ENCODE measurements around the gene RAB3C. TPM values are rescaled to one million over a fixed set of nuclear protein-coding genes. Genes with fewer than 3 reads are reported as not detected.
A peak's percentile ranks its signal among the peaks of the same experiment; 100 is the strongest.

The RAB3C gene
- total RNA-seq, 1 experiment from 2014 or later, result not detected

GRCh38 chr5:58797021-58797420 is 214.1 kb downstream of the RAB3C start:
- H3K4me1 Mint-ChIP-seq (ENCODE audit: insufficient read depth, unreplicated experiment), result no peaks in the 10 kb centered on the region
- no peaks in the 10 kb centered on the region for H3K9me3 Mint-ChIP-seq (ENCODE audit: unreplicated experiment)
- DNase-seq (ENCODE audit: unreplicated experiment), result no peak
- BruUV-seq (replicated peaks), result no TSS peak
- H3K4me3 Mint-ChIP-seq (ENCODE audit: unreplicated experiment), result no peak overlapping the region
- intact Hi-C loops (cut with micrococcal nuclease), result no loop called here
- H3K27me3 Mint-ChIP-seq (ENCODE audit: insufficient read depth, unreplicated experiment), result peaks cover 80% of the 10 kb centered on the region
- no peak overlapping the region for H3K27ac Mint-ChIP-seq (ENCODE audit: low read depth, unreplicated experiment)
- TF ChIP-seq, protein P1, sequence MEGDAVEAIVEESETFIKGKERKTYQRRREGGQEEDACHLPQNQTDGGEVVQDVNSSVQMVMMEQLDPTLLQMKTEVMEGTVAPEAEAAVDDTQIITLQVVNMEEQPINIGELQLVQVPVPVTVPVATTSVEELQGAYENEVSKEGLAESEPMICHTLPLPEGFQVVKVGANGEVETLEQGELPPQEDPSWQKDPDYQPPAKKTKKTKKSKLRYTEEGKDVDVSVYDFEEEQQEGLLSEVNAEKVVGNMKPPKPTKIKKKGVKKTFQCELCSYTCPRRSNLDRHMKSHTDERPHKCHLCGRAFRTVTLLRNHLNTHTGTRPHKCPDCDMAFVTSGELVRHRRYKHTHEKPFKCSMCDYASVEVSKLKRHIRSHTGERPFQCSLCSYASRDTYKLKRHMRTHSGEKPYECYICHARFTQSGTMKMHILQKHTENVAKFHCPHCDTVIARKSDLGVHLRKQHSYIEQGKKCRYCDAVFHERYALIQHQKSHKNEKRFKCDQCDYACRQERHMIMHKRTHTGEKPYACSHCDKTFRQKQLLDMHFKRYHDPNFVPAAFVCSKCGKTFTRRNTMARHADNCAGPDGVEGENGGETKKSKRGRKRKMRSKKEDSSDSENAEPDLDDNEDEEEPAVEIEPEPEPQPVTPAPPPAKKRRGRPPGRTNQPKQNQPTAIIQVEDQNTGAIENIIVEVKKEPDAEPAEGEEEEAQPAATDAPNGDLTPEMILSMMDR (IDR thresholded peaks at IDR 0.05; ENCODE audit: unreplicated experiment), result no peak
- H3K36me3 Mint-ChIP-seq (ENCODE audit: insufficient read depth, unreplicated experiment), result no peaks in the 10 kb centered on the region
- CTCF ChIA-PET, result interaction anchor here (0.5 to 0.6 kb wide), 2 partner anchors 52 to 298 kb away, joined by 3 read pairs; no protein-coding TSS in a partner anchor
- POLR2A ChIA-PET, result no interaction called here

DNA sequence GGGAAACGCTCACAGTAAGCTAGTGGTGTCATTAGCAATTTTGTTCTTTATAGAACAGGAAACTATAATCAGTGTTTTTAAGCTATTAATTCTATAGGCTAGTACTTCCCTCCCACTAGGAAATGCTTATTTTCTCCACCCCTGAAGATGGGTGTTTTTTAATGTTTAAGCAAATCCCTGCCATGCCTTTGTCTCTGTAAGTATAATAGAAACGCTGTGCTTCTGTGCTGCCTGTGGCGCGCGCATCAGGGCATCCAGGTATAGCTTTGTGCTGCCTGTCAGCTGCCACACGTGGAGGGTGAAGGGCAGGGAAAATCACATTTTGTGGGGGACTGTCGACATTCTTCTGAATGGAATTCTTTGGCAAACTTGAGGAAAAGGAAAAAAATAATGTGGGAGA is 217.5 kb downstream of the RAB3C start:
- intact Hi-C loops (cut with micrococcal nuclease), result no loop called here
- TF ChIP-seq, protein P1 (IDR thresholded peaks at IDR 0.05; ENCODE audit: unreplicated experiment), result no peak
- H3K9me3 Mint-ChIP-seq (ENCODE audit: unreplicated experiment), result no peaks in the 10 kb centered on the region
- H3K36me3 Mint-ChIP-seq (ENCODE audit: insufficient read depth, unreplicated experiment), result no peaks in the 10 kb centered on the region
- no TSS peak for BruUV-seq (replicated peaks)
- ChIA-PET CTCF (interaction anchor here (1.2 kb wide), 1 partner anchor 12 kb away, joined by 3 read pairs; no protein-coding TSS in a partner anchor), POLR2A (interaction anchor here (0.7 kb wide), 1 partner anchor 54 kb away, joined by 4 read pairs; no protein-coding TSS in a partner anchor)
- DNase-seq (ENCODE audit: unreplicated experiment), result no peak
- peaks cover 85% of the 10 kb centered on the region for H3K27me3 Mint-ChIP-seq (ENCODE audit: insufficient read depth, unreplicated experiment)
- no peaks in the 10 kb centered on the region for H3K4me1 Mint-ChIP-seq (ENCODE audit: insufficient read depth, unreplicated experiment)
- no peak overlapping the region for H3K27ac Mint-ChIP-seq (ENCODE audit: low read depth, unreplicated experiment)
- no peak overlapping the region for H3K4me3 Mint-ChIP-seq (ENCODE audit: unreplicated experiment)

DNA sequence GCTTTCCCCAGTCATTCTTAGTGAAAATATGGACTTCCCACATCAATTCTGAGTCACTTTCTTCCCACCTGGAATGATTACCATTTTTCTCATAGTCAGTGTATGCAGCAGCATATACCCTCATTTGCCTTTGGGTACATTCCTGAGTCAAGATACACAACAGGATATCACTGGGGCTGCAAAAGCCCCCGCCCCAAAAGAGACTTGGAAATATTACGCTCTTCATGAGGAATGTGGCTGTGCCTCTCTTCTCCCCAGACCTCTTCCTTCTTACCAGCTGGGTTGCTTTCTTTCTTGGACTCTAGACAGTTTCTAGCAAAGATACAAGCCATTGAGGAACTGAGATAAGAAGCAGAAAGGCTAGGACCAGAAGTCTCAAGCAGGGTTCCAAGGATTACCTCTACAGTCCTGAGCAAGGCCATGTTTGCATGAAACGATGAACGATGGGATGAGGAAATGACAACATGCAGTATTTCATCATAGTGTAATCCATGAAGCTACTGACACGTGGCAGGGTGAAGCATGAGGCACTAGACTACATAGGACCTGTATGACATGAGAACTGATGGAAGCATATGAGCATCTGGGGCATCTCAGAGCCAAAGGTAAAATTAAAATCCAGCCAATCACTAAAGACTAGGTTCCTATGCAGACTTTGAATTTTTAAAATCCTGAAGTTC is 218.1 kb downstream of the RAB3C start:
- no peaks in the 10 kb centered on the region for H3K9me3 Mint-ChIP-seq (ENCODE audit: unreplicated experiment)
- intact Hi-C loops (cut with micrococcal nuclease), result no loop called here
- CTCF ChIA-PET, result interaction anchor here (1.2 kb wide), 1 partner anchor 11 kb away, joined by 3 read pairs; no protein-coding TSS in a partner anchor
- no peak overlapping the region for H3K4me3 Mint-ChIP-seq (ENCODE audit: unreplicated experiment)
- H3K27ac Mint-ChIP-seq (ENCODE audit: low read depth, unreplicated experiment), result no peak overlapping the region
- BruUV-seq (replicated peaks), result no TSS peak
- no peaks in the 10 kb centered on the region for H3K36me3 Mint-ChIP-seq (ENCODE audit: insufficient read depth, unreplicated experiment)
- DNase-seq (ENCODE audit: unreplicated experiment), result peak; percentile 11
- peaks cover 85% of the 10 kb centered on the region for H3K27me3 Mint-ChIP-seq (ENCODE audit: insufficient read depth, unreplicated experiment)
- POLR2A ChIA-PET, result no interaction called here
- TF ChIP-seq, protein P1 (IDR thresholded peaks at IDR 0.05; ENCODE audit: unreplicated experiment), result no peak
- H3K4me1 Mint-ChIP-seq (ENCODE audit: insufficient read depth, unreplicated experiment), result no peaks in the 10 kb centered on the region

DNA sequence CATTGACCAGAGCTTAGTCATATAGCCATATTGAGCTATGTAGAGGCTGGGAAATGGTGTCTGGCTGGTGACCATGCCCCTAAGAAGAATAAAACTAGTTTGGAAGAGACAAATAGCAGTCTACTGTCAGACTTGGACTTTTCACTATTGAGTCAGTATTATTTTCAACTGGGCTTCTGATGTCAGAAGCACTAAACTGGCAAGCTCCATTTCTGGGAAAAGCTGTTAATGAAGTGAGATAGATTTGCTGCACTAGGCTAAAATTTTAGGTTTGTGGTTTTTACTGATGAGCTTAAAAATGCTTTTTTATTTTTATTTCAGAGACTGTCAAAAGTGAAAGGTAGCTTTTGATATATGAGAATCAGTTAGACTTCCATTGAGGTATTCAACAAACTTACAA is 220.2 kb downstream of the RAB3C start:
- H3K4me1 Mint-ChIP-seq (ENCODE audit: insufficient read depth, unreplicated experiment), result no peaks in the 10 kb centered on the region
- ChIA-PET POLR2A (no interaction called here), CTCF (interaction anchor here (0.6 to 1.3 kb wide), 2 partner anchors 47 to 125 kb away, joined by 4 to 5 read pairs; no protein-coding TSS in a partner anchor)
- BruUV-seq (replicated peaks), result no TSS peak
- TF ChIP-seq, protein P1 (IDR thresholded peaks at IDR 0.05; ENCODE audit: unreplicated experiment), result no peak
- H3K27ac Mint-ChIP-seq (ENCODE audit: low read depth, unreplicated experiment), result no peak overlapping the region
- no peaks in the 10 kb centered on the region for H3K36me3 Mint-ChIP-seq (ENCODE audit: insufficient read depth, unreplicated experiment)
- H3K27me3 Mint-ChIP-seq (ENCODE audit: insufficient read depth, unreplicated experiment), result peaks cover 85% of the 10 kb centered on the region
- H3K4me3 Mint-ChIP-seq (ENCODE audit: unreplicated experiment), result no peak overlapping the region
- no peaks in the 10 kb centered on the region for H3K9me3 Mint-ChIP-seq (ENCODE audit: unreplicated experiment)
- intact Hi-C loops (cut with micrococcal nuclease), result no loop called here
- no peak for DNase-seq (ENCODE audit: unreplicated experiment)
